Uterus (tissue), 4 donors: ENCODE measurements around the gene POU2F3. TPM values are rescaled to one million over a fixed set of nuclear protein-coding genes. Genes with fewer than 3 reads are reported as not detected.

ENCODE experiments used
- DNase-seq, 2 donors: peaks; one replicate each; pipeline ENCODE4 v3.0.0-alpha.2; 2019 to 2020
- H3K27ac ChIP-seq, 2 donors: fragments of 200-600 bp; sonication (generic); 1 replicate in 1 of 2; 2 replicates in 1 of 2; pipeline ENCODE4 v1.5.1; 2016 to 2018
- H3K27me3 ChIP-seq, 2 donors: fragments of 200-600 bp; sonication (generic); one replicate each; pipeline ENCODE4 v1.5.1; 2018 to 2019; ENCODE audit warnings: control low read depth in 1 of 2
- H3K36me3 ChIP-seq, 2 donors: fragments of 200-600 bp; sonication (generic); one replicate each; pipeline ENCODE4 v1.5.1; 2019; ENCODE audit warnings: control low read depth in 1 of 2
- H3K4me1 ChIP-seq, 2 donors: fragments of 200-600 bp; sonication (generic); one replicate each; pipeline ENCODE4 v1.5.1; 2018 to 2019; ENCODE audit warnings: control low read depth in 1 of 2
- H3K4me3 ChIP-seq, 2 donors: fragments of 200-600 bp; sonication (generic); 1 replicate in 1 of 2; 2 replicates in 1 of 2; pipeline ENCODE4 v1.5.1; 2018 to 2019; ENCODE audit warnings: mild to moderate bottlenecking in 1 of 2
- H3K9me3 ChIP-seq, 2 donors: fragments of 200-600 bp; sonication (generic); one replicate each; pipeline ENCODE4 v1.5.1; 2019; ENCODE audit warnings: control low read depth in 1 of 2
- POLR2A ChIP-seq, 2 donors: fragments of 450-650 bp; IDR thresholded peaks; one replicate each; pipeline ENCODE4 v1.6.1; 2016; ENCODE audit warnings: antibody characterized with exemption in 2 of 2, mild to moderate bottlenecking in 1 of 2, moderate library complexity in 1 of 2
- intact Hi-C: fragments of 100-400 bp; cut with DNase I; formaldehyde crosslinking; loops from one replicate; pipeline ENCODE4 v1.15.1; 2023; ENCODE audit warnings: low total_unique reads
- total RNA-seq, 4 donors: library from RNA; depleted of rRNA in 3 of 4; stranded (reverse); fragments of >200 nt in 3 of 4; gene quantifications; one replicate each; pipeline versions ENCODE4 v1.1.0 to v1.2.4, GENCODE V29; 2014 to 2023
- TF ChIP-seq, protein P1 (sequence below), 4 experiments: fragments of 200-600 bp in 2 of 4; fragments of 450-650 bp in 2 of 4; sonication (generic) in 2 of 4; IDR thresholded peaks; one replicate each; pipeline ENCODE4 v1.5.1; 2016 to 2019; ENCODE audit warnings: antibody characterized with exemption in 4 of 4, mild to moderate bottlenecking in 2 of 4, moderate library complexity in 1 of 4
- donor health status: DM: yes; HTN: yes; CAD: no.

The POU2F3 gene
- total RNA-seq, result under 1 TPM in 1 of 4 donors, not detected in 3; 0.85 TPM

DNA sequence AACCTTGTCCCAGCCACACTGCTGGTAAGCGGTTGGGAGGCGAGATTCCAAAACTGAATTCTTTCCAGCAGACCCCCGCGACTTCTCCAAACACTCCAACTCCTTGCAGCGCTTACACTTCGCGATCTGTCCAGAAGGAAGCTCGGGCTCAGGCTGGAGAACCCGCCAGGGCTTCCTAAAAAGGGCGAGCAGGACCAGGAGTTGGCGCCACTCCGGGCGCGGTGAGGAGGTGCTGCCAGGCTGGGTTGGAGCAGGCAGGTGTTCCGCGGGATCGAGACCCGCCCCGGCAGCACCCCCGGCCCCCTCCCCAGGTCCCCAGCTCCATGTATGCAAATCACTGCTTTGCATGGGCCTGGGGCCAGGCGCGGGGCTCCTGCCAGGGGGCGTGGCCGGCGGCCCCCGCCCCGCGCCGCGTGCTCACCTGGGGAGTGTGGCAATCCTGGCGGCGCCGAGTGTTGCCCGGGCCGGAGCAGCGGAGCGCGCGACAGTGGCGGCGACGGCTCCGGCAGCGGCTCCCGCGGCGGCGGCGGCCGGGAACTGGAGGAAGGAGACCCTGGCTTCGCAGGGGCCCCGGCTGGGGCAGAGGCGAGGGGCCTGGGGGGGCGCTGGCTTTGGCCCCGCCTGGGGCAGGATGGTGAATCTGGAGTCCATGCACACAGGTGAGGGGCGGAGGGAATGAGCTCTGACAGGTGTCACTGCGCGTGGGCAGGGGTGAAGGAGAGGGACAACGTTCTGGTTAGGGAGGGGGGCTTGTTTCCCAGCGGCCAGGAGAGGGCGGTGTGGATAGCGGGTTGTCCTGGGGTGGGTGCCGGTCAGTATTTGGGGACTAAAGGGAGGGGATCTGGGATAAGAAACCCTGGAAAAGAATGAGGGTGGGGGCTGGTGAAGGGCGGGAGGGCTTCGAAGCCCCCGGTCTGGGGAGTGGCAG is at the start of gene POU2F3:
Gene POU2F3, plus strand, starts transcription at position 428 of the 928 bp plus-strand sequence. Its CDS starts 204 bp downstream, at position 632.
- no peak within 1 kb of the TSS for H3K4me3 ChIP-seq
- intact Hi-C loops, result loop anchor here (5.0 kb wide), 1 partner anchor 62 kb away; no protein-coding TSS in a partner anchor

DNA sequence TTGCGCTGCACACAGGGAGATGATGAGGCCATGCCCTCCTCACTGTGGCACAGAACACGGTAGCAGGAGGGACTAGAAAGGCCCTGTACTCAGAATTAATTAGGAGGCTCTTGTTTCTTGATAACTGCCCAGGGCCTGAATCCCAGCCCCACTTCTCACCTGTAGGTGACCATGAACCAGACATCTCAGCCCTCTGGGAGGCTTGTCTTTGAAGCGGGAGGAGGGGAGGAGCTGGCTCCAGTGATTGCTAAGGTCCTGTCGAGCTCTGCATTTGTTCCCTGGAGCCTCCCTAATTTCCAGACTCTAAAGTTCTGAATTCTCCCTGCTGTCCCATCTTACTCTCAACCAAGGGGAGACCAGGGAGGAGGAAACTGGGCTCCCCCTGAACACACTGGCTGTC is 48.9 kb upstream of the POU2F3 start:
- Histone ChIP-seq H3K4me1 (no peaks in the 10 kb centered on the region), H3K36me3 (no peaks in the 10 kb centered on the region), H3K9me3 (no peaks in the 10 kb centered on the region), H3K4me3 (no peak overlapping the region), H3K27ac (no peak overlapping the region), H3K27me3 (no peaks in the 10 kb centered on the region)
- no peak for DNase-seq
- TF ChIP-seq POLR2A (IDR thresholded peaks at IDR 0.05), result no peak
- TF ChIP-seq, protein P1, sequence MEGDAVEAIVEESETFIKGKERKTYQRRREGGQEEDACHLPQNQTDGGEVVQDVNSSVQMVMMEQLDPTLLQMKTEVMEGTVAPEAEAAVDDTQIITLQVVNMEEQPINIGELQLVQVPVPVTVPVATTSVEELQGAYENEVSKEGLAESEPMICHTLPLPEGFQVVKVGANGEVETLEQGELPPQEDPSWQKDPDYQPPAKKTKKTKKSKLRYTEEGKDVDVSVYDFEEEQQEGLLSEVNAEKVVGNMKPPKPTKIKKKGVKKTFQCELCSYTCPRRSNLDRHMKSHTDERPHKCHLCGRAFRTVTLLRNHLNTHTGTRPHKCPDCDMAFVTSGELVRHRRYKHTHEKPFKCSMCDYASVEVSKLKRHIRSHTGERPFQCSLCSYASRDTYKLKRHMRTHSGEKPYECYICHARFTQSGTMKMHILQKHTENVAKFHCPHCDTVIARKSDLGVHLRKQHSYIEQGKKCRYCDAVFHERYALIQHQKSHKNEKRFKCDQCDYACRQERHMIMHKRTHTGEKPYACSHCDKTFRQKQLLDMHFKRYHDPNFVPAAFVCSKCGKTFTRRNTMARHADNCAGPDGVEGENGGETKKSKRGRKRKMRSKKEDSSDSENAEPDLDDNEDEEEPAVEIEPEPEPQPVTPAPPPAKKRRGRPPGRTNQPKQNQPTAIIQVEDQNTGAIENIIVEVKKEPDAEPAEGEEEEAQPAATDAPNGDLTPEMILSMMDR (IDR thresholded peaks at IDR 0.05), result no peak
- intact Hi-C loops, result no loop called here

More for the DNA sequence above, at the start of gene POU2F3:
- Histone ChIP-seq H3K4me1 (peaks cover 0 to 4% of the 10 kb centered on the region in 2 donors), H3K9me3 (no peaks in the 10 kb centered on the region), H3K27ac (no peak within 1 kb of the TSS), H3K36me3 (no peaks in the 10 kb centered on the region), H3K27me3 (peaks cover 0 to 12% of the 10 kb centered on the region in 2 donors)
- TF ChIP-seq POLR2A (IDR thresholded peaks at IDR 0.05), result no peak
- TF ChIP-seq, protein P1 (IDR thresholded peaks at IDR 0.05), result no peak
- no peak for DNase-seq

DNA sequence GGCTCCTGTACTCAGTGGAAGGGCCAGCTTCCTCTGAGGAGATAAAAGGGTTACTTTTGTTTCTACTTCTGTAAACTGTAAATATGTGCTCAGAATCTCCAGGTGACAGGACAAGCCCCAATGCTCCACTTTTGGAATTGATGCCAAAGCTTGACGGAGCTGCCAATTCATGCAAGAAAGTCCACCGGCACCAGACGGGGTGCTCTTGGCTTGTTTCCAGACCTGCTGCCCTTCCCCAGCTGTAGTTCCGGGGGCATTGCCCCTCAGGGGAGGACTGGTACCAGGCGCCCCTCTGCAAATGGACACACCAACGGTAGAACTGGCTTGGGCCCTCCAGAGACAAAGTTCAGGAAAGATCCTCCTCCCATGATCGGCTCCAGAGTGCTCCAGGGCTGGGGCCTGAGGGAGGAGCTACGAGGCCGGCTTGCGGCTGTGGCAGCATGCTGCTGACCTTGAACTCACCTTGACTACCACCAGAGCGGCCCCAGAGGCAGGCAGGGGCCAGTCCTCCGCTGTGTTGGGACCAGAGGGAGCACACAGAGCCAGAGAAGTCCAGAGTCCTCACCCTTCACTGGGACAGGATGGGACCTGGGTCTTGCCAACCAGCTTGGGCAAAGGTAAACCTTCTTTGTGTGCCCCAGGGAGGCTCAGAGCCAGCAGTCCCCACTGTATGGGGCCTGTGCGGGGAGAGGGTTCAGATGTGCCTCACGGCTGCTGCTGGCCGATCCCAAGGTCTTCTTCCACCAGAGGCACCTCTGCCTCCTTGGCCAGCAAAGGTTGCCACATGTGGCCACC is 46.9 kb upstream of the POU2F3 start:
- Histone ChIP-seq H3K36me3 (no peaks in the 10 kb centered on the region), H3K4me1 (no peaks in the 10 kb centered on the region), H3K9me3 (no peaks in the 10 kb centered on the region), H3K4me3 (no peak overlapping the region), H3K27me3 (no peaks in the 10 kb centered on the region), H3K27ac (no peak overlapping the region)
- no peak for DNase-seq
- TF ChIP-seq, protein P1 (IDR thresholded peaks at IDR 0.05), result no peak
- no peak for TF ChIP-seq POLR2A (IDR thresholded peaks at IDR 0.05)
- intact Hi-C loops, result no loop called here

DNA sequence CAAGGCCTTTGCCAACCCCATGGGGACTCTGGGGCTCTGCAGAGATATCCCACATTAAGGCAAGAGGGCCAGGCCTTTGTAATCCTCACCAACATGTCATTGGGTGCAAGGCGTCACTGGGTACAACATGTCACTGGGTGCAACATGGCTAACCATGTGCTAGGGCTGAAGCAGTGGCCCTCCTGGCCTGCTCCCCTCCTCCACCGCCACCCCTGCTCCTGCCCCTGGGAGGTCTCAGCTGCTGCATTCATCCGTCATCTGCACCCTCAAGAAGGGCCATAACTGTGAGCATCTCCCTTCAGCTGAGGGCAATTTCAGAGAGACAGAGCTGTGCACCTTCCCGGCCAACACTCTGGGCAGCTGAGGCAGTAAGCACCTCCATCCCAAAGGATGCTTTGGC is 45.8 kb upstream of the POU2F3 start:
- no peak for DNase-seq
- TF ChIP-seq, protein P1 (IDR thresholded peaks at IDR 0.05), result no peak
- no peak for TF ChIP-seq POLR2A (IDR thresholded peaks at IDR 0.05)
- Histone ChIP-seq H3K4me3 (no peak overlapping the region), H3K4me1 (no peaks in the 10 kb centered on the region), H3K27ac (no peak overlapping the region), H3K9me3 (no peaks in the 10 kb centered on the region), H3K36me3 (no peaks in the 10 kb centered on the region), H3K27me3 (no peaks in the 10 kb centered on the region)
- intact Hi-C loops, result no loop called here
